Memory B cell (primary cell): ENCODE results near the gene CYP1A2.
"Not testable (repeated sequence)": the region's sequence is repeated elsewhere in the genome, so short reads cannot be mapped to it uniquely, and the experiment has no call there.

Experiments used
- ATAC-seq: fragments of 150-1000 bp; cut with Tn5 transposase; 2 replicates; pipeline ENCODE4 v1.10.0; 2021; ENCODE audit warnings: low read depth, mild to moderate bottlenecking, moderate library complexity
- DNase-seq, 2 donors: peaks; one replicate each; pipeline ENCODE4 v3.0.0; 2022; ENCODE audit warnings: low spot score in 2 of 2
- H3K27ac Mint-ChIP-seq: one replicate; pipeline ENCODE4 v1.8.0; 2022; ENCODE audit warnings: mild to moderate bottlenecking, moderate library complexity, mixed read lengths
- H3K27me3 Mint-ChIP-seq: one replicate; pipeline ENCODE4 v1.8.0; 2022; ENCODE audit warnings: mixed read lengths
- H3K36me3 Mint-ChIP-seq: one replicate; pipeline ENCODE4 v1.8.0; 2022; ENCODE audit warnings: mild to moderate bottlenecking, mixed read lengths
- H3K4me1 Mint-ChIP-seq: one replicate; pipeline ENCODE4 v1.8.0; 2022; ENCODE audit warnings: mixed read lengths
- H3K4me3 Mint-ChIP-seq: one replicate; pipeline ENCODE4 v1.8.0; 2022; ENCODE audit warnings: mild to moderate bottlenecking, moderate library complexity, mixed read lengths
- H3K9me3 Mint-ChIP-seq: one replicate; pipeline ENCODE4 v1.8.0; 2022; ENCODE audit warnings: mixed read lengths

The CYP1A2 gene

GRCh38 chr15:74785194-74786032, 36.8 kb downstream of the CYP1A2 start:
- DNase-seq, result no peak

GRCh38 chr15:74786081-74786480, 37.4 kb downstream of the CYP1A2 start:
- not testable (repeated sequence) for H3K9me3 Mint-ChIP-seq, ATAC-seq, DNase-seq, H3K36me3 Mint-ChIP-seq, H3K27me3 Mint-ChIP-seq
- peaks cover 58% of the 10 kb centered on the region for H3K4me1 Mint-ChIP-seq
- peak overlapping the region; percentile 99 for H3K4me3 Mint-ChIP-seq
- H3K27ac Mint-ChIP-seq, result peak overlapping the region; percentile 95

More at GRCh38 chr15:74785194-74786032, 36.8 kb downstream of the CYP1A2 start:
- ATAC-seq, result no peak
- H3K4me1 Mint-ChIP-seq, result peaks cover 61% of the 10 kb centered on the region
- no peaks in the 10 kb centered on the region for H3K9me3 Mint-ChIP-seq
- H3K36me3 Mint-ChIP-seq, result peaks cover 9% of the 10 kb centered on the region
- peak overlapping the region; percentile 99 for H3K4me3 Mint-ChIP-seq
- no peaks in the 10 kb centered on the region for H3K27me3 Mint-ChIP-seq
- peak overlapping the region; percentile 95 for H3K27ac Mint-ChIP-seq

GRCh38 chr15:74786551-74787165, 38.0 kb downstream of the CYP1A2 start:
- Mint-ChIP-seq H3K4me3 (peak overlapping the region; percentile 99), H3K4me1 (peaks cover 59% of the 10 kb centered on the region), H3K27me3 (no peaks in the 10 kb centered on the region), H3K9me3 (no peaks in the 10 kb centered on the region), H3K36me3 (peaks cover 14% of the 10 kb centered on the region), H3K27ac (peak overlapping the region; percentile 95)
- ATAC-seq, result no peak
- DNase-seq, result no peak

- Mint-ChIP-seq H3K9me3 (no peaks in the 10 kb centered on the region), H3K4me3 (peak overlapping the region; percentile 99)
These were observed 38.8 kb downstream of the CYP1A2 start for GRCh38 chr15:74787251-74788041.

GRCh38 chr15:74788042-74788682, 39.5 kb downstream of the CYP1A2 start:
- peak overlapping the region; percentile 95 for H3K27ac Mint-ChIP-seq
- H3K36me3 Mint-ChIP-seq, result peaks cover 15% of the 10 kb centered on the region
- no peaks in the 10 kb centered on the region for H3K9me3 Mint-ChIP-seq
- H3K4me1 Mint-ChIP-seq, result peaks cover 70% of the 10 kb centered on the region
- peak overlapping the region; percentile 99 for H3K4me3 Mint-ChIP-seq
- H3K27me3 Mint-ChIP-seq, result no peaks in the 10 kb centered on the region
- DNase-seq (no peak), ATAC-seq (no peak)

More at GRCh38 chr15:74787251-74788041, 38.8 kb downstream of the CYP1A2 start:
- Mint-ChIP-seq H3K36me3 (peaks cover 19% of the 10 kb centered on the region), H3K27me3 (no peaks in the 10 kb centered on the region), H3K27ac (peak overlapping the region; percentile 95), H3K4me1 (peaks cover 65% of the 10 kb centered on the region)
- DNase-seq, result peak; percentile 82 to 90
- peak; percentile 72 for ATAC-seq

GRCh38 chr15:74788683-74789151, 40.1 kb downstream of the CYP1A2 start:
- ATAC-seq, result peak; percentile 28
- Mint-ChIP-seq H3K4me3 (peak overlapping the region; percentile 99), H3K4me1 (peaks cover 72% of the 10 kb centered on the region), H3K36me3 (peaks cover 17% of the 10 kb centered on the region), H3K27ac (peak overlapping the region; percentile 95), H3K27me3 (no peaks in the 10 kb centered on the region), H3K9me3 (no peaks in the 10 kb centered on the region)
- DNase-seq, result peak in 1 of 2 donors; percentile 55

- ATAC-seq (peak; percentile 30), DNase-seq (peak in 1 of 2 donors; percentile 56)
- peaks cover 17% of the 10 kb centered on the region for H3K36me3 Mint-ChIP-seq
- H3K4me1 Mint-ChIP-seq, result peaks cover 67% of the 10 kb centered on the region
- no peaks in the 10 kb centered on the region for H3K27me3 Mint-ChIP-seq
- H3K9me3 Mint-ChIP-seq, result no peaks in the 10 kb centered on the region
- peak overlapping the region; percentile 95 for H3K27ac Mint-ChIP-seq
- peak overlapping the region; percentile 99 for H3K4me3 Mint-ChIP-seq
These were observed 40.6 kb downstream of the CYP1A2 start for GRCh38 chr15:74789171-74789631.

- H3K4me3 Mint-ChIP-seq, result peak overlapping the region; percentile 99
- ATAC-seq (no peak), DNase-seq (no peak)
- H3K4me1 Mint-ChIP-seq, result peaks cover 64% of the 10 kb centered on the region
- no peaks in the 10 kb centered on the region for H3K9me3 Mint-ChIP-seq
- H3K36me3 Mint-ChIP-seq, result peaks cover 13% of the 10 kb centered on the region
- no peaks in the 10 kb centered on the region for H3K27me3 Mint-ChIP-seq
- peak overlapping the region; percentile 95 for H3K27ac Mint-ChIP-seq
These were observed 41.1 kb downstream of the CYP1A2 start for GRCh38 chr15:74789741-74790079.

GRCh38 chr15:74790080-74790916, 41.7 kb downstream of the CYP1A2 start:
- Mint-ChIP-seq H3K4me3 (peak overlapping the region; percentile 99), H3K27ac (peak overlapping the region; percentile 95), H3K36me3 (peaks cover 13% of the 10 kb centered on the region), H3K9me3 (no peaks in the 10 kb centered on the region), H3K4me1 (peaks cover 64% of the 10 kb centered on the region), H3K27me3 (no peaks in the 10 kb centered on the region)
- DNase-seq (peak in 1 of 2 donors; percentile 54), ATAC-seq (peak; percentile 27)

GRCh38 chr15:74791007-74791406, 42.4 kb downstream of the CYP1A2 start:
- peak overlapping the region; percentile 95 for H3K27ac Mint-ChIP-seq
- peaks cover 64% of the 10 kb centered on the region for H3K4me1 Mint-ChIP-seq
- H3K36me3 Mint-ChIP-seq, result peaks cover 15% of the 10 kb centered on the region
- H3K4me3 Mint-ChIP-seq, result peak overlapping the region; percentile 99
- no peaks in the 10 kb centered on the region for H3K27me3 Mint-ChIP-seq
- no peaks in the 10 kb centered on the region for H3K9me3 Mint-ChIP-seq
- DNase-seq (no peak), ATAC-seq (no peak)

GRCh38 chr15:74791667-74792066, 43.0 kb downstream of the CYP1A2 start:
- H3K27me3 Mint-ChIP-seq, result no peaks in the 10 kb centered on the region
- ATAC-seq (no peak), DNase-seq (no peak)
- H3K9me3 Mint-ChIP-seq, result no peaks in the 10 kb centered on the region
- H3K36me3 Mint-ChIP-seq, result peaks cover 18% of the 10 kb centered on the region
- H3K4me1 Mint-ChIP-seq, result peaks cover 64% of the 10 kb centered on the region
- peak overlapping the region; percentile 92 for H3K27ac Mint-ChIP-seq
- peak overlapping the region; percentile 85 for H3K4me3 Mint-ChIP-seq

GRCh38 chr15:74792227-74793016, 43.8 kb downstream of the CYP1A2 start:
- H3K9me3 Mint-ChIP-seq, result no peaks in the 10 kb centered on the region

More at GRCh38 chr15:74792227-74793016, 43.8 kb downstream of the CYP1A2 start:
- Mint-ChIP-seq H3K4me3 (peak overlapping the region; percentile 85), H3K36me3 (peaks cover 20% of the 10 kb centered on the region), H3K27me3 (no peaks in the 10 kb centered on the region), H3K4me1 (peaks cover 63% of the 10 kb centered on the region), H3K27ac (peak overlapping the region; percentile 92)
- DNase-seq (no peak), ATAC-seq (no peak)
